Lower lobe of right lung (tissue), 2 donors: Measurements from ENCODE around the gene CXorf49B. TPM values are rescaled to one million over a fixed set of nuclear protein-coding genes. Genes with fewer than 3 reads are reported as not detected.

Experiments used
- ATAC-seq, 2 donors: fragments of 200-7000 bp; cut with Tn5 transposase; one replicate each; pipeline ENCODE4 v1.9.1; 2020 to 2022; ENCODE audit warnings: mild to moderate bottlenecking in 2 of 2, moderate library complexity in 2 of 2
- DNase-seq: peaks from one replicate; pipeline ENCODE4 v3.0.0-alpha.2; 2020
- H3K27ac ChIP-seq: fragments of 200-600 bp; one replicate; pipeline ENCODE4 v1.8.0; 2022
- H3K27me3 ChIP-seq: fragments of 200-600 bp; one replicate; pipeline ENCODE4 v1.8.0; 2022; ENCODE audit warnings: low read depth
- H3K36me3 ChIP-seq: fragments of 200-600 bp; one replicate; pipeline ENCODE4 v1.8.0; 2022; ENCODE audit warnings: mild to moderate bottlenecking
- H3K4me1 ChIP-seq: fragments of 200-600 bp; one replicate; pipeline ENCODE4 v1.8.0; 2022
- H3K4me3 ChIP-seq: fragments of 200-600 bp; one replicate; pipeline ENCODE4 v1.8.0; 2022; ENCODE audit warnings: mild to moderate bottlenecking
- H3K9me3 ChIP-seq: fragments of 200-600 bp; one replicate; pipeline ENCODE4 v1.8.0; 2022
- intact Hi-C: fragments of 100-400 bp; cut with DNase I; formaldehyde crosslinking; loops from one replicate; pipeline ENCODE4 v1.11.0; 2022
- total RNA-seq: library from RNA; stranded (reverse); fragmentation: NEBNext Ultra II Directional; extraction: Animal tissue kit (Norgen Biotek cat#: 25700); gene quantifications from one replicate; pipeline ENCODE4 v1.2.1, GENCODE V29; 2021
- TF ChIP-seq, protein P1 (sequence below): fragments of 200-600 bp; IDR thresholded peaks from one replicate; pipeline ENCODE4 v1.8.0; 2022; ENCODE audit warnings: antibody characterized with exemption, mild to moderate bottlenecking
- donor health status: DM: no; HTN: yes; CAD: no; lungs with severe emphysema.

The CXorf49B gene
- total RNA-seq, 1 donor from 2014 or later = not detected

GRCh38 chrX:71815906-71816156 is 52.7 kb downstream of the CXorf49B start:
- H3K4me1 ChIP-seq = no peaks in the 10 kb centered on the region
- TF ChIP-seq, protein P1, sequence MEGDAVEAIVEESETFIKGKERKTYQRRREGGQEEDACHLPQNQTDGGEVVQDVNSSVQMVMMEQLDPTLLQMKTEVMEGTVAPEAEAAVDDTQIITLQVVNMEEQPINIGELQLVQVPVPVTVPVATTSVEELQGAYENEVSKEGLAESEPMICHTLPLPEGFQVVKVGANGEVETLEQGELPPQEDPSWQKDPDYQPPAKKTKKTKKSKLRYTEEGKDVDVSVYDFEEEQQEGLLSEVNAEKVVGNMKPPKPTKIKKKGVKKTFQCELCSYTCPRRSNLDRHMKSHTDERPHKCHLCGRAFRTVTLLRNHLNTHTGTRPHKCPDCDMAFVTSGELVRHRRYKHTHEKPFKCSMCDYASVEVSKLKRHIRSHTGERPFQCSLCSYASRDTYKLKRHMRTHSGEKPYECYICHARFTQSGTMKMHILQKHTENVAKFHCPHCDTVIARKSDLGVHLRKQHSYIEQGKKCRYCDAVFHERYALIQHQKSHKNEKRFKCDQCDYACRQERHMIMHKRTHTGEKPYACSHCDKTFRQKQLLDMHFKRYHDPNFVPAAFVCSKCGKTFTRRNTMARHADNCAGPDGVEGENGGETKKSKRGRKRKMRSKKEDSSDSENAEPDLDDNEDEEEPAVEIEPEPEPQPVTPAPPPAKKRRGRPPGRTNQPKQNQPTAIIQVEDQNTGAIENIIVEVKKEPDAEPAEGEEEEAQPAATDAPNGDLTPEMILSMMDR = no peak
- H3K4me3 ChIP-seq = no peak overlapping the region
- H3K36me3 ChIP-seq = no peaks in the 10 kb centered on the region
- ATAC-seq (no peak), DNase-seq (no peak)
- H3K27me3 ChIP-seq = no peaks in the 10 kb centered on the region
- intact Hi-C loops = no loop called here
- no peaks in the 10 kb centered on the region for H3K9me3 ChIP-seq
- no peak overlapping the region for H3K27ac ChIP-seq

Other genes with a start within 250 kb of the CXorf49B start
- gene OGT, start 230.2 kb upstream of the CXorf49B start, total RNA-seq = 149 TPM
- gene GCNA, start 184.9 kb upstream of the CXorf49B start, total RNA-seq = 2.1 TPM
- gene CXCR3, start 144.8 kb upstream of the CXorf49B start, total RNA-seq = 1.9 TPM
- gene CXorf49, start 45.1 kb upstream of the CXorf49B start, total RNA-seq = not detected
- 12.7 TPM for gene NHSL2, start 147.5 kb downstream of the CXorf49B start, total RNA-seq